HL-60 (cell line): ENCODE results near the gene TMEM234.

ENCODE experiments used
- CTCF ChIP-seq: IDR thresholded peaks from one replicate; pipeline ENCODE4 v1.5.1; 2011; ENCODE audit warnings: low read length, control low read depth, inconsistent platforms; ENCODE audit not compliant: insufficient read depth
- GABPA ChIP-seq: IDR thresholded peaks from 2 replicates; pipeline ENCODE4 v1.6.1; 2012; ENCODE audit warnings: low read depth

GRCh38 chr1:32255072-32256071 is 33.2 kb upstream of the TMEM234 start:
- TF ChIP-seq CTCF (no peak), GABPA (no peak)
